Measurements from ENCODE around the gene TLE5. TPM values are rescaled to one million over a fixed set of nuclear protein-coding genes. Genes with fewer than 3 reads are reported as not detected.

TLE5 gene
- total and polyA plus RNA-seq, 2 donors (not counting 3 experiments of a cell fraction or from before 2014, with no cell fraction given) = 393 to 574 TPM

GRCh38 chr19:3111586-3112247, 49.4 kb upstream of the TLE5 start:
- no peak for FAIRE-seq
- DNase-seq (ENCODE audit: low read depth, low spot score) = no peak
- Histone ChIP-seq H3K79me2 (ENCODE audit: control insufficient read depth, insufficient read depth, low read length) (peaks cover 58% of the 10 kb centered on the region), H3K27me3 (ENCODE audit: control insufficient read depth in 2 of 2, insufficient read depth in 2 of 2, low read length in 2 of 2) (no peaks in the 10 kb centered on the region), H2AFZ (ENCODE audit: low read depth, low read length) (no peak overlapping the region), H3K9me1 (replicated peaks; ENCODE audit: control insufficient read depth, extremely low read depth, insufficient read depth, low read length) (no peaks in the 10 kb centered on the region), H3K27ac (ENCODE audit: insufficient read depth, low read depth, low read length) (no peak overlapping the region), H4K20me1 (replicated peaks; ENCODE audit: control insufficient read depth, extremely low read depth, insufficient read depth, low read length) (no peaks in the 10 kb centered on the region), H3K4me3 (replicated peaks in 1 of 3; ENCODE audit: insufficient read depth in 1 of 3, low read depth in 1 of 3, low read length in 3 of 3) (no peak overlapping the region), H3K36me3 (ENCODE audit: control insufficient read depth in 2 of 2, extremely low read depth in 1 of 2, insufficient read depth in 2 of 2, low read length in 2 of 2) (peaks cover 0 to 17% of the 10 kb centered on the region in 2 experiments), H3K4me2 (ENCODE audit: insufficient read depth, low read length) (no peak overlapping the region), H3K9me3 (replicated peaks; ENCODE audit: control insufficient read depth, insufficient read depth, low read length) (no peaks in the 10 kb centered on the region), H3K4me1 (ENCODE audit: control insufficient read depth, extremely low read depth, insufficient read depth, low read length) (no peaks in the 10 kb centered on the region), H3K9ac (replicated peaks; ENCODE audit: extremely low read depth, insufficient read depth, low read length) (no peak overlapping the region)
- TF ChIP-seq POLR2A (IDR thresholded peaks at IDR 0.05; ENCODE audit: low read depth, low read length) (no peak), MYC (IDR thresholded peaks at IDR 0.05; ENCODE audit: low read depth, low read length) (no peak), POLR2AphosphoS5 (IDR thresholded peaks at IDR 0.05; ENCODE audit: insufficient read depth, low read depth, low read length) (no peak), MAX (IDR thresholded peaks at IDR 0.05; ENCODE audit: insufficient read depth, insufficient read length) (no peak), GATA2 (IDR thresholded peaks at IDR 0.05; ENCODE audit: insufficient read depth, insufficient read length, low read depth, low read length) (no peak)
- POLR2A ChIA-PET = no interaction called here
- dilution Hi-C loops (cut with MboI; ENCODE audit: extremely low pct_ligation_motif_present, low sequenced_read_pairs) = no loop called here
- intact Hi-C loops (cut with micrococcal nuclease) = no loop called here
- no TSS peak for BruUV-seq (replicated peaks)
- CTCF ChIA-PET = interaction anchor here (1.1 kb wide), 1 partner anchor 161 kb away, joined by 3 read pairs; no protein-coding TSS in a partner anchor

GRCh38 chr19:3110126-3110825, 48.0 kb upstream of the TLE5 start:
- no peak for TF ChIP-seq FOS (IDR thresholded peaks at IDR 0.05; ENCODE audit: borderline replicate concordance, insufficient read depth, low read length)
- TF ChIP-seq JUN (IDR thresholded peaks at IDR 0.05; ENCODE audit: borderline replicate concordance, insufficient read depth, insufficient read length, low read depth) = no peak
- TF ChIP-seq, protein P1, sequence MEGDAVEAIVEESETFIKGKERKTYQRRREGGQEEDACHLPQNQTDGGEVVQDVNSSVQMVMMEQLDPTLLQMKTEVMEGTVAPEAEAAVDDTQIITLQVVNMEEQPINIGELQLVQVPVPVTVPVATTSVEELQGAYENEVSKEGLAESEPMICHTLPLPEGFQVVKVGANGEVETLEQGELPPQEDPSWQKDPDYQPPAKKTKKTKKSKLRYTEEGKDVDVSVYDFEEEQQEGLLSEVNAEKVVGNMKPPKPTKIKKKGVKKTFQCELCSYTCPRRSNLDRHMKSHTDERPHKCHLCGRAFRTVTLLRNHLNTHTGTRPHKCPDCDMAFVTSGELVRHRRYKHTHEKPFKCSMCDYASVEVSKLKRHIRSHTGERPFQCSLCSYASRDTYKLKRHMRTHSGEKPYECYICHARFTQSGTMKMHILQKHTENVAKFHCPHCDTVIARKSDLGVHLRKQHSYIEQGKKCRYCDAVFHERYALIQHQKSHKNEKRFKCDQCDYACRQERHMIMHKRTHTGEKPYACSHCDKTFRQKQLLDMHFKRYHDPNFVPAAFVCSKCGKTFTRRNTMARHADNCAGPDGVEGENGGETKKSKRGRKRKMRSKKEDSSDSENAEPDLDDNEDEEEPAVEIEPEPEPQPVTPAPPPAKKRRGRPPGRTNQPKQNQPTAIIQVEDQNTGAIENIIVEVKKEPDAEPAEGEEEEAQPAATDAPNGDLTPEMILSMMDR (IDR thresholded peaks at IDR 0.05; ENCODE audit: extremely low read depth in 1 of 2, insufficient read depth in 1 of 2, low read depth in 1 of 2, low read length in 2 of 2) = no peak
- TF ChIP-seq MAX (IDR thresholded peaks at IDR 0.05; ENCODE audit: insufficient read depth, insufficient read length) = no peak
- no peak for TF ChIP-seq GATA2 (IDR thresholded peaks at IDR 0.05; ENCODE audit: insufficient read depth, insufficient read length, low read depth, low read length)
- no peak for TF ChIP-seq MYC (IDR thresholded peaks at IDR 0.05; ENCODE audit: low read depth, low read length)
- no peak for TF ChIP-seq POLR2A (IDR thresholded peaks at IDR 0.05; ENCODE audit: low read depth, low read length)
- no peak for TF ChIP-seq POLR2AphosphoS5 (IDR thresholded peaks at IDR 0.05; ENCODE audit: insufficient read depth, low read depth, low read length)
- no peak for TF ChIP-seq EZH2 (IDR thresholded peaks at IDR 0.05; ENCODE audit: borderline replicate concordance, low read depth, low read length, severe bottlenecking)
- H3K27ac ChIP-seq (ENCODE audit: insufficient read depth, low read depth, low read length) = no peak overlapping the region
- no TSS peak for BruUV-seq (replicated peaks)
- H3K4me2 ChIP-seq (ENCODE audit: insufficient read depth, low read length) = no peak overlapping the region
- peaks cover 72% of the 10 kb centered on the region for H3K79me2 ChIP-seq (ENCODE audit: control insufficient read depth, insufficient read depth, low read length)
- no peaks in the 10 kb centered on the region for H3K4me1 ChIP-seq (ENCODE audit: control insufficient read depth, extremely low read depth, insufficient read depth, low read length)
- dilution Hi-C loops (cut with MboI; ENCODE audit: extremely low pct_ligation_motif_present, low sequenced_read_pairs) (no loop called here), intact Hi-C loops (cut with micrococcal nuclease) (no loop called here)
- H3K27me3 ChIP-seq (ENCODE audit: control insufficient read depth in 2 of 2, insufficient read depth in 2 of 2, low read length in 2 of 2) = no peaks in the 10 kb centered on the region
- no peaks in the 10 kb centered on the region for H4K20me1 ChIP-seq (replicated peaks; ENCODE audit: control insufficient read depth, extremely low read depth, insufficient read depth, low read length)
- DNase-seq (ENCODE audit: low read depth, low spot score) = no peak
- H2AFZ ChIP-seq (ENCODE audit: low read depth, low read length) = no peak overlapping the region
- no peaks in the 10 kb centered on the region for H3K9me1 ChIP-seq (replicated peaks; ENCODE audit: control insufficient read depth, extremely low read depth, insufficient read depth, low read length)
- H3K9me3 ChIP-seq (replicated peaks; ENCODE audit: control insufficient read depth, insufficient read depth, low read length) = no peaks in the 10 kb centered on the region
- POLR2A ChIA-PET = no interaction called here
- H3K36me3 ChIP-seq (ENCODE audit: control insufficient read depth in 2 of 2, extremely low read depth in 1 of 2, insufficient read depth in 2 of 2, low read length in 2 of 2) = peaks cover 0 to 14% of the 10 kb centered on the region in 2 experiments
- H3K9ac ChIP-seq (replicated peaks; ENCODE audit: extremely low read depth, insufficient read depth, low read length) = no peak overlapping the region
- CTCF ChIA-PET = interaction anchor here (0.9 to 2.0 kb wide), 6 partner anchors 12 to 160 kb away, joined by 3 to 18 read pairs (median 4); no protein-coding TSS in a partner anchor
- no peak for FAIRE-seq
- no peak overlapping the region for H3K4me3 ChIP-seq (replicated peaks in 1 of 3; ENCODE audit: insufficient read depth in 1 of 3, low read depth in 1 of 3, low read length in 3 of 3)

Data from endothelial cell of umbilical vein (primary cell).